Esophagus muscularis mucosa (tissue), 4 donors: ENCODE data around the gene CR1L. TPM values are rescaled to one million over a fixed set of nuclear protein-coding genes. Genes with fewer than 3 reads are reported as not detected.
"Not testable (repeated sequence)": the region's sequence is repeated elsewhere in the genome, so short reads cannot be mapped to it uniquely, and the experiment has no call there.

ENCODE experiments used
- DNase-seq: peaks from one replicate; pipeline ENCODE4 v3.0.0-alpha.2; 2017; ENCODE audit errors: extremely low spot score
- H3K27ac ChIP-seq, 4 donors: fragments of 200-600 bp; sonication (generic); replicated peaks in 1 of 4; 1 replicate in 3 of 4; 2 replicates in 1 of 4; pipeline ENCODE4 v1.5.1; 2016 to 2019; ENCODE audit warnings: mild to moderate bottlenecking in 1 of 4
- H3K27me3 ChIP-seq, 4 donors: fragments of 200-600 bp; sonication (generic); one replicate each; pipeline versions ENCODE4 v1.5.1 to v1.6.0; 2016 to 2019
- H3K36me3 ChIP-seq, 4 donors: fragments of 200-600 bp; sonication (generic); one replicate each; pipeline ENCODE4 v1.5.1; 2016 to 2019
- H3K4me1 ChIP-seq, 4 donors: fragments of 200-600 bp; sonication (generic); one replicate each; pipeline ENCODE4 v1.5.1; 2016 to 2019
- H3K4me3 ChIP-seq, 4 donors: fragments of 200-600 bp; sonication (generic); 1 replicate in 2 of 4; 2 replicates in 2 of 4; pipeline ENCODE4 v1.5.1; 2016 to 2019; ENCODE audit warnings: mild to moderate bottlenecking in 4 of 4, moderate library complexity in 1 of 4
- H3K9me3 ChIP-seq, 4 donors: fragments of 200-600 bp; sonication (generic); 1 replicate in 3 of 4; 2 replicates in 1 of 4; pipeline ENCODE4 v1.5.1; 2016 to 2019
- CTCF ChIP-seq, 3 experiments: fragments of 200-600 bp in 2 of 3; fragments of 450-650 bp in 1 of 3; sonication (generic) in 2 of 3; IDR thresholded peaks; one replicate each; pipeline ENCODE4 v1.5.1; 2017 to 2019; ENCODE audit warnings: antibody characterized with exemption in 3 of 3, mild to moderate bottlenecking in 2 of 3, moderate library complexity in 1 of 3
- EP300 ChIP-seq: sonication (generic); formaldehyde crosslinking; IDR thresholded peaks from one replicate; pipeline ENCODE4 v1.6.1; 2017; ENCODE audit warnings: antibody characterized with exemption
- POLR2A ChIP-seq: fragments of 450-650 bp; IDR thresholded peaks from one replicate; pipeline ENCODE4 v1.6.1; 2017; ENCODE audit warnings: antibody characterized with exemption, moderate library complexity, mild to moderate bottlenecking, low read depth
- POLR2AphosphoS5 ChIP-seq, 2 donors: sonication (generic); formaldehyde crosslinking; IDR thresholded peaks; one replicate each; pipeline ENCODE4 v1.6.1; 2017; ENCODE audit warnings: antibody characterized with exemption in 2 of 2
- WGBS: methylation state at CpG from one replicate; pipeline ENCODE4 v1.1.5; 2018; 5-methylcytosine and 5-hydroxymethylcytosine counted together
- intact Hi-C: fragments of 100-400 bp; cut with DNase I; formaldehyde crosslinking; loops from one replicate; pipeline ENCODE4 v1.15.1; 2023
- total RNA-seq, 4 donors: library from RNA; depleted of rRNA; stranded (reverse); fragments of >200 nt; gene quantifications; one replicate each; pipeline versions ENCODE4 v1.1.0 to v1.2.1, GENCODE V29; 2016

The CR1L gene
- total RNA-seq, 4 donors from 2014 or later, result not detected

GRCh38 chr1:207651583-207651982 is 6.7 kb downstream of the CR1L start:
- Histone ChIP-seq H3K27ac (no peak overlapping the region), H3K9me3 (no peaks in the 10 kb centered on the region), H3K36me3 (no peaks in the 10 kb centered on the region), H3K4me3 (no peak overlapping the region), H3K27me3 (no peaks in the 10 kb centered on the region), H3K4me1 (no peaks in the 10 kb centered on the region)
- TF ChIP-seq POLR2AphosphoS5 (IDR thresholded peaks at IDR 0.05), result no peak
- 83% methylated on average over 1 of the region's 1 CpG for WGBS
- no peak for DNase-seq
- intact Hi-C loops, result loop anchor here (10.0 kb wide), 1 partner anchor 143 kb away; no protein-coding TSS in a partner anchor

- Histone ChIP-seq H3K4me3 (no peak overlapping the region), H3K9me3 (no peaks in the 10 kb centered on the region), H3K4me1 (no peaks in the 10 kb centered on the region), H3K36me3 (no peaks in the 10 kb centered on the region), H3K27ac (no peak overlapping the region), H3K27me3 (peaks cover 0 to 9% (median 0%) of the 10 kb centered on the region in 4 donors)
- 59% methylated on average over 2 of the region's 2 CpGs for WGBS
- intact Hi-C loops, result loop anchor here (10.0 kb wide), 1 partner anchor 140 kb away; no protein-coding TSS in a partner anchor
- no peak for DNase-seq
- TF ChIP-seq POLR2A (no peak), CTCF (IDR thresholded peaks at IDR 0.05) (peak in 2 of 3 experiments; percentile 8 to 9)
These were observed 9.4 kb downstream of the CR1L start for GRCh38 chr1:207654320-207654719.

GRCh38 chr1:207658408-207658807 is 13.5 kb downstream of the CR1L start:
- whole genome bisulfite sequencing, result 83% methylated on average over 6 of the region's 7 CpGs
- TF ChIP-seq POLR2AphosphoS5 (IDR thresholded peaks at IDR 0.05) (no peak), POLR2A (no peak)
- Histone ChIP-seq H3K4me3 (no peak overlapping the region), H3K36me3 (no peaks in the 10 kb centered on the region), H3K27ac (no peak overlapping the region), H3K4me1 (no peaks in the 10 kb centered on the region), H3K9me3 (peaks cover 0 to 6% (median 2%) of the 10 kb centered on the region in 4 donors), H3K27me3 (peaks cover 0 to 12% (median 0%) of the 10 kb centered on the region in 4 donors)
- no peak for DNase-seq
- intact Hi-C loops, result loop anchor here (10.0 kb wide), 1 partner anchor 136 kb away; no protein-coding TSS in a partner anchor

GRCh38 chr1:207658904-207659485 is 14.1 kb downstream of the CR1L start:
- 78% methylated on average over 6 of the region's 9 CpGs for WGBS
- Histone ChIP-seq H3K9me3 (peaks cover 0 to 12% (median 5%) of the 10 kb centered on the region in 4 donors), H3K36me3 (no peaks in the 10 kb centered on the region), H3K4me1 (no peaks in the 10 kb centered on the region), H3K27ac (no peak overlapping the region), H3K27me3 (peaks cover 0 to 12% (median 0%) of the 10 kb centered on the region in 4 donors), H3K4me3 (no peak overlapping the region)
- DNase-seq, result no peak
- TF ChIP-seq CTCF (IDR thresholded peaks at IDR 0.05) (no peak), POLR2AphosphoS5 (IDR thresholded peaks at IDR 0.05) (no peak), EP300 (no peak), POLR2A (no peak)
- intact Hi-C loops, result loop anchor here (10.0 kb wide), 1 partner anchor 136 kb away; no protein-coding TSS in a partner anchor

- Histone ChIP-seq H3K9me3 (peaks cover 0 to 12% (median 5%) of the 10 kb centered on the region in 4 donors), H3K27ac (no peak overlapping the region), H3K4me1 (no peaks in the 10 kb centered on the region), H3K4me3 (no peak overlapping the region), H3K27me3 (peaks cover 0 to 12% (median 0%) of the 10 kb centered on the region in 4 donors), H3K36me3 (no peaks in the 10 kb centered on the region)
- 65% methylated on average over 3 of the region's 10 CpGs for WGBS
- no peak for TF ChIP-seq CTCF (IDR thresholded peaks at IDR 0.05)
- TF ChIP-seq POLR2AphosphoS5 (IDR thresholded peaks at IDR 0.05), result no peak
- no peak for TF ChIP-seq EP300
- TF ChIP-seq POLR2A, result no peak
- intact Hi-C loops, result loop anchor here (10.0 kb wide), 1 partner anchor 135 kb away; no protein-coding TSS in a partner anchor
- no peak for DNase-seq
These were observed 14.7 kb downstream of the CR1L start for GRCh38 chr1:207659545-207660153.

- DNase-seq, H3K4me3 ChIP-seq, intact Hi-C loops, H3K27ac ChIP-seq, H3K36me3 ChIP-seq, H3K4me1 ChIP-seq: not testable (repeated sequence)
- peaks cover 0 to 28% (median 0%) of the 10 kb centered on the region in 4 donors for H3K27me3 ChIP-seq
- WGBS, result no CpG with 5 or more reads among the region's 2 CpGs
- peaks cover 0 to 13% (median 6%) of the 10 kb centered on the region in 4 donors for H3K9me3 ChIP-seq
These were observed 16.5 kb downstream of the CR1L start for GRCh38 chr1:207661420-207661819.
